ENCODE data around the gene CTSH. TPM values are rescaled to one million over a fixed set of nuclear protein-coding genes. Genes with fewer than 3 reads are reported as not detected.

Gene CTSH
- total and polyA plus RNA-seq, 2 of the 13 experiments (the other 11 are each of a cell fraction or from before 2014, with no cell fraction given): 265 to 653 TPM

GRCh38 chr15:78872155-78872971 lies 72.5 kb downstream of the CTSH start, which contains the start of gene MORF4L1 (continued):
- TF ChIP-seq THAP9 (CRISPR knock-in tag; IDR thresholded peaks at IDR 0.05; ENCODE audit: borderline replicate concordance) (no peak), SNAPC5 (CRISPR knock-in tag; IDR thresholded peaks at IDR 0.05; ENCODE audit: borderline replicate concordance) (no peak), PRMT3 (CRISPR knock-in tag; IDR thresholded peaks at IDR 0.05; ENCODE audit: borderline replicate concordance, low read depth) (no peak), ZNF781 (CRISPR knock-in tag; IDR thresholded peaks at IDR 0.05; ENCODE audit: borderline replicate concordance, not compliant biosample characterization) (no peak), E2F1 (CRISPR knock-in tag; IDR thresholded peaks at IDR 0.05) (0 out of 2 replicates have a peak, but pooled peaks have one; percentile 52), PRPF4 (IDR thresholded peaks at IDR 0.05; ENCODE audit: low read depth, low read length, poor library complexity, severe bottlenecking) (peak; percentile 98), NFYC (CRISPR knock-in tag; IDR thresholded peaks at IDR 0.05) (peak; percentile 83), ZNF850 (CRISPR knock-in tag; conservative IDR thresholded peaks at IDR 0.05) (0 out of 2 replicates have a peak, but pooled peaks have one; percentile 7), ZNF274 (CRISPR knock-in tag; IDR thresholded peaks at IDR 0.05) (no peak), SRY (CRISPR knock-in tag; IDR thresholded peaks at IDR 0.05) (no peak), ATAD3A (CRISPR knock-in tag; IDR thresholded peaks at IDR 0.05) (no peak), GATAD2A (CRISPR knock-in tag; IDR thresholded peaks at IDR 0.05) (no peak), ZNF75D (CRISPR knock-in tag; IDR thresholded peaks at IDR 0.05; ENCODE audit: borderline replicate concordance) (no peak), MXD1 (CRISPR knock-in tag; IDR thresholded peaks at IDR 0.05) (no peak; the same call in 1 of the 2 replicates), ZBTB4 (CRISPR knock-in tag; IDR thresholded peaks at IDR 0.05; ENCODE audit: borderline replicate concordance) (no peak), SRF (IDR thresholded peaks at IDR 0.05; ENCODE audit: low read depth, low read length) (peak; percentile 66), GPBP1L1 (CRISPR knock-in tag; IDR thresholded peaks at IDR 0.05) (no peak)
